CD14-positive monocyte (primary cell): ENCODE measurements around the gene C20orf144. TPM values are rescaled to one million over a fixed set of nuclear protein-coding genes. Genes with fewer than 3 reads are reported as not detected.
A peak's percentile ranks its signal among the peaks of the same experiment; 100 is the strongest.

Source experiments
- DNase-seq, 3 donors: peaks; one replicate each; pipeline ENCODE4 v3.0.0-alpha.2; 2011 to 2022
- H2AFZ ChIP-seq: 2 replicates; pipeline ENCODE4 v1.6.0; 2012; ENCODE audit warnings: mild to moderate bottlenecking, low read depth, low read length, inconsistent platforms; ENCODE audit not compliant: insufficient read depth, poor library complexity, severe bottlenecking
- H3K27ac ChIP-seq, 2 donors: 1 replicate in 1 of 2; 2 replicates in 1 of 2; pipeline ENCODE4 v1.5.1; 2012 to 2013; ENCODE audit warnings: low read length in 2 of 2, control low read depth in 1 of 2, inconsistent platforms in 1 of 2, low read depth in 1 of 2, mild to moderate bottlenecking in 1 of 2
- H3K27me3 ChIP-seq, 2 donors: one replicate each; pipeline versions ENCODE4 v1.6.0 to v1.6.1; 2011 to 2013; ENCODE audit warnings: low read length in 2 of 2; ENCODE audit not compliant: control insufficient read depth in 2 of 2, insufficient read depth in 2 of 2
- H3K36me3 ChIP-seq, 2 donors: replicated peaks in 1 of 2; 1 replicate in 1 of 2; 2 replicates in 1 of 2; pipeline versions ENCODE4 v1.5.1 to v1.6.1; 2012 to 2013; ENCODE audit warnings: low read length in 2 of 2, control low read depth in 1 of 2, inconsistent platforms in 1 of 2, mild to moderate bottlenecking in 1 of 2; ENCODE audit not compliant: insufficient read depth in 2 of 2, control insufficient read depth in 1 of 2
- H3K4me1 ChIP-seq, 2 donors: 1 replicate in 1 of 2; 2 replicates in 1 of 2; pipeline versions ENCODE4 v1.5.1 to v1.6.1; 2012 to 2013; ENCODE audit warnings: low read length in 2 of 2, control low read depth in 1 of 2, inconsistent platforms in 1 of 2, mild to moderate bottlenecking in 1 of 2, moderate library complexity in 1 of 2; ENCODE audit not compliant: insufficient read depth in 2 of 2, control insufficient read depth in 1 of 2
- H3K4me2 ChIP-seq: replicated peaks from 2 replicates; pipeline ENCODE3; 2012; ENCODE audit warnings: low read length, moderate library complexity, mild to moderate bottlenecking; ENCODE audit not compliant: poor library complexity, severe bottlenecking; ENCODE audit errors: extremely low read depth
- H3K4me3 ChIP-seq, 3 experiments: fragments of 200-600 bp in 1 of 3; sonication (generic) in 1 of 3; replicated peaks in 1 of 3; 1 replicate in 2 of 3; 2 replicates in 1 of 3; pipeline ENCODE4 v1.5.1; 2011 to 2013; ENCODE audit warnings: low read length in 3 of 3, mild to moderate bottlenecking in 3 of 3, control low read depth in 2 of 3, low read depth in 2 of 3, inconsistent platforms in 1 of 3, moderate library complexity in 1 of 3
- H3K79me2 ChIP-seq: 2 replicates; pipeline ENCODE4 v1.6.0; 2012; ENCODE audit warnings: mild to moderate bottlenecking, control low read depth, inconsistent platforms, low read length, moderate library complexity; ENCODE audit not compliant: insufficient read depth
- H3K9ac ChIP-seq: 2 replicates; pipeline ENCODE4 v1.6.0; 2017; ENCODE audit warnings: low read length, mild to moderate bottlenecking; ENCODE audit not compliant: insufficient read depth, poor library complexity, severe bottlenecking
- H3K9me3 ChIP-seq, 2 donors: replicated peaks in 1 of 2; 1 replicate in 1 of 2; 2 replicates in 1 of 2; pipeline versions ENCODE4 v1.5.1 to v1.6.1; 2012 to 2013; ENCODE audit warnings: low read length in 2 of 2, control low read depth in 1 of 2; ENCODE audit not compliant: control insufficient read depth in 1 of 2, insufficient read depth in 1 of 2
- H4K20me1 ChIP-seq: 2 replicates; pipeline ENCODE4 v1.6.0; 2012; ENCODE audit warnings: mild to moderate bottlenecking, low read length, control low read depth, moderate library complexity; ENCODE audit not compliant: insufficient read depth
- H3K27ac Mint-ChIP-seq, 7 donors: one replicate each; pipeline ENCODE4 v1.8.0; 2020; ENCODE audit warnings: mild to moderate bottlenecking in 7 of 7, mixed read lengths in 7 of 7, moderate library complexity in 6 of 7, inconsistent platforms in 2 of 7
- H3K27me3 Mint-ChIP-seq, 3 donors: one replicate each; pipeline ENCODE4 v1.8.0; 2021 to 2022; ENCODE audit warnings: low read depth in 3 of 3, mild to moderate bottlenecking in 3 of 3, mixed read lengths in 3 of 3, moderate library complexity in 3 of 3, inconsistent platforms in 1 of 3
- H3K36me3 Mint-ChIP-seq, 2 donors: one replicate each; pipeline ENCODE4 v1.8.0; 2020; ENCODE audit warnings: mixed read lengths in 2 of 2, inconsistent platforms in 1 of 2, mild to moderate bottlenecking in 1 of 2
- H3K4me1 Mint-ChIP-seq: one replicate; pipeline ENCODE4 v1.8.0; 2020; ENCODE audit warnings: mild to moderate bottlenecking, mixed read lengths
- H3K4me3 Mint-ChIP-seq, 2 donors: one replicate each; pipeline ENCODE4 v1.8.0; 2020; ENCODE audit warnings: mild to moderate bottlenecking in 2 of 2, mixed read lengths in 2 of 2, moderate library complexity in 1 of 2
- H3K9me3 Mint-ChIP-seq, 7 donors: one replicate each; pipeline ENCODE4 v1.8.0; 2020 to 2022; ENCODE audit warnings: mixed read lengths in 7 of 7, mild to moderate bottlenecking in 6 of 7, moderate library complexity in 6 of 7, inconsistent platforms in 2 of 7
- WGBS: methylation state at CpG from one replicate; pipeline ENCODE4 v1.1.5; 2013; ENCODE audit warnings: missing lambda C conversion rate; ENCODE audit not compliant: insufficient coverage; 5-methylcytosine and 5-hydroxymethylcytosine counted together
- intact Hi-C, 2 donors: fragments of 100-400 bp; cut with micrococcal nuclease; formaldehyde crosslinking; loops; one replicate each; pipeline versions ENCODE4 v1.15.0 to v1.15.1; 2023
- polyA plus RNA-seq, 3 donors: library from polyadenylated mRNA; depleted of rRNA in 1 of 3; unstranded in 2 of 3; stranded (reverse) in 1 of 3; fragments of 300-500 nt in 2 of 3; fragments of >200 nt in 1 of 3; fragmentation: Illumina TruSeq in 2 of 3; gene quantifications; 1 replicate in 2 of 3; 2 replicates in 1 of 3; pipeline ENCODE4 v1.2.3, GENCODE V29; 2012 to 2021
- TF ChIP-seq, protein P1 (sequence below): fragments of 200-600 bp; IDR thresholded peaks from one replicate; pipeline ENCODE4 v1.8.0; 2022; ENCODE audit warnings: antibody characterized with exemption, mild to moderate bottlenecking

C20orf144 gene
- polyA plus RNA-seq, 3 donors = 0.13 TPM; not detected in 2

GRCh38 chr20:33687370-33687915 lies 25.3 kb downstream of the C20orf144 start:
- intact Hi-C loops = loop anchor here (5.0 to 10.0 kb wide), 2 partner anchors 35 to 47 kb away; partner anchors contain the start of genes PXMP4 (in 1 of the 2) and ZNF341 (in 1 of the 2)
- Mint-ChIP-seq H3K27ac (peak overlapping the region; percentile 73 to 92 (median 86)), H3K27me3 (no peaks in the 10 kb centered on the region), H3K36me3 (no peaks in the 10 kb centered on the region), H3K4me1 (peaks cover 50% of the 10 kb centered on the region), H3K4me3 (peak overlapping the region in 1 of 2 donors; percentile 94), H3K9me3 (no peaks in the 10 kb centered on the region)
- H2AFZ ChIP-seq = peak overlapping the region; percentile 77
- peaks cover 32% of the 10 kb centered on the region for H3K79me2 ChIP-seq
- no peak overlapping the region for H3K27ac ChIP-seq
- no peaks in the 10 kb centered on the region for H3K9me3 ChIP-seq
- H3K4me2 ChIP-seq = no peak overlapping the region
- H3K4me1 ChIP-seq = peaks cover 30 to 50% of the 10 kb centered on the region in 2 donors
- peak in 2 of 3 donors; percentile 33 to 39 for DNase-seq
- no peaks in the 10 kb centered on the region for H3K36me3 ChIP-seq
- H3K4me3 ChIP-seq = no peak overlapping the region
- H3K27me3 ChIP-seq = no peaks in the 10 kb centered on the region
- 6% methylated on average over 6 of the region's 8 CpGs for WGBS
- H3K9ac ChIP-seq = no peak overlapping the region
- TF ChIP-seq, protein P1, sequence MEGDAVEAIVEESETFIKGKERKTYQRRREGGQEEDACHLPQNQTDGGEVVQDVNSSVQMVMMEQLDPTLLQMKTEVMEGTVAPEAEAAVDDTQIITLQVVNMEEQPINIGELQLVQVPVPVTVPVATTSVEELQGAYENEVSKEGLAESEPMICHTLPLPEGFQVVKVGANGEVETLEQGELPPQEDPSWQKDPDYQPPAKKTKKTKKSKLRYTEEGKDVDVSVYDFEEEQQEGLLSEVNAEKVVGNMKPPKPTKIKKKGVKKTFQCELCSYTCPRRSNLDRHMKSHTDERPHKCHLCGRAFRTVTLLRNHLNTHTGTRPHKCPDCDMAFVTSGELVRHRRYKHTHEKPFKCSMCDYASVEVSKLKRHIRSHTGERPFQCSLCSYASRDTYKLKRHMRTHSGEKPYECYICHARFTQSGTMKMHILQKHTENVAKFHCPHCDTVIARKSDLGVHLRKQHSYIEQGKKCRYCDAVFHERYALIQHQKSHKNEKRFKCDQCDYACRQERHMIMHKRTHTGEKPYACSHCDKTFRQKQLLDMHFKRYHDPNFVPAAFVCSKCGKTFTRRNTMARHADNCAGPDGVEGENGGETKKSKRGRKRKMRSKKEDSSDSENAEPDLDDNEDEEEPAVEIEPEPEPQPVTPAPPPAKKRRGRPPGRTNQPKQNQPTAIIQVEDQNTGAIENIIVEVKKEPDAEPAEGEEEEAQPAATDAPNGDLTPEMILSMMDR = no peak
- no peaks in the 10 kb centered on the region for H4K20me1 ChIP-seq

GRCh38 chr20:33687993-33688937 lies 26.1 kb downstream of the C20orf144 start:
- WGBS = 100% methylated on average over 1 of the region's 3 CpGs

More at GRCh38 chr20:33687993-33688937, 26.1 kb downstream of the C20orf144 start:
- Mint-ChIP-seq H3K9me3 (no peaks in the 10 kb centered on the region), H3K27ac (peak overlapping the region in 2 of 7 donors; percentile 45 to 72), H3K4me3 (no peak overlapping the region), H3K36me3 (no peaks in the 10 kb centered on the region), H3K4me1 (peaks cover 50% of the 10 kb centered on the region), H3K27me3 (no peaks in the 10 kb centered on the region)
- no peak overlapping the region for H2AFZ ChIP-seq
- no peak overlapping the region for H3K27ac ChIP-seq
- peaks cover 24% of the 10 kb centered on the region for H3K79me2 ChIP-seq
- no peaks in the 10 kb centered on the region for H3K9me3 ChIP-seq
- H3K4me3 ChIP-seq = no peak overlapping the region
- intact Hi-C loops = loop anchor here (5.0 to 10.0 kb wide), 2 partner anchors 34 to 47 kb away; partner anchors contain the start of genes PXMP4 (in 1 of the 2) and ZNF341 (in 1 of the 2)
- no peaks in the 10 kb centered on the region for H3K27me3 ChIP-seq
- TF ChIP-seq, protein P1 = no peak
- no peaks in the 10 kb centered on the region for H3K36me3 ChIP-seq
- H4K20me1 ChIP-seq = no peaks in the 10 kb centered on the region
- H3K4me1 ChIP-seq = peaks cover 30 to 50% of the 10 kb centered on the region in 2 donors
- no peak for DNase-seq
- no peak overlapping the region for H3K9ac ChIP-seq
- no peak overlapping the region for H3K4me2 ChIP-seq
